Measurements from ENCODE around the gene RAD1.

DNA sequence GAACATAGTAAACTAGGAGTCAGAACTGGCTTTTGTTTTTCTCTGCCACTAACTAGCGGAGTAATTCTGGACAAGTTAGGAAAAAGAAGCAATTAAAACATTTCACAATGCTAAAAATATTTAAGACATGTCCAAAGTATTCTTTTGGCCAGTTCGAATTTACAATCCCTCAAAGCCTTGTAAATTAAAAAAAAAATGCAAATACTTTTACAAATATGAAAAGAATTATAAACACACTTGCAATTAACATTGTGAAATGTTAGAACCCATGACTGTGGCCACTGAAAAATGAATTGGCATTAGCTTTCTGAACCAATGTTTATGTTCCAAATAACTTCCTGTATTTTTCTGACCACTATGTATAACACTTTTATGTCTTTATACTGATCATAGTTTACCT, 2.2 kb downstream of the RAD1 start:
- TF ChIP-seq ZNF274 (IDR thresholded peaks at IDR 0.05; ENCODE audit: borderline replicate concordance, extremely low read depth, low read length) (no peak), POLR2A (IDR thresholded peaks at IDR 0.05; ENCODE audit: control extremely low read depth in 1 of 2, low read depth in 2 of 2, low read length in 2 of 2) (no peak), TBP (IDR thresholded peaks at IDR 0.05; ENCODE audit: low read depth, low read length) (no peak), EZH2 (IDR thresholded peaks at IDR 0.05; ENCODE audit: low read depth, low read length, severe bottlenecking) (no peak), EP300 (IDR thresholded peaks at IDR 0.05; ENCODE audit: borderline replicate concordance in 1 of 2, low read depth in 2 of 2, low read length in 2 of 2) (no peak)
- TF ChIP-seq, protein P1, sequence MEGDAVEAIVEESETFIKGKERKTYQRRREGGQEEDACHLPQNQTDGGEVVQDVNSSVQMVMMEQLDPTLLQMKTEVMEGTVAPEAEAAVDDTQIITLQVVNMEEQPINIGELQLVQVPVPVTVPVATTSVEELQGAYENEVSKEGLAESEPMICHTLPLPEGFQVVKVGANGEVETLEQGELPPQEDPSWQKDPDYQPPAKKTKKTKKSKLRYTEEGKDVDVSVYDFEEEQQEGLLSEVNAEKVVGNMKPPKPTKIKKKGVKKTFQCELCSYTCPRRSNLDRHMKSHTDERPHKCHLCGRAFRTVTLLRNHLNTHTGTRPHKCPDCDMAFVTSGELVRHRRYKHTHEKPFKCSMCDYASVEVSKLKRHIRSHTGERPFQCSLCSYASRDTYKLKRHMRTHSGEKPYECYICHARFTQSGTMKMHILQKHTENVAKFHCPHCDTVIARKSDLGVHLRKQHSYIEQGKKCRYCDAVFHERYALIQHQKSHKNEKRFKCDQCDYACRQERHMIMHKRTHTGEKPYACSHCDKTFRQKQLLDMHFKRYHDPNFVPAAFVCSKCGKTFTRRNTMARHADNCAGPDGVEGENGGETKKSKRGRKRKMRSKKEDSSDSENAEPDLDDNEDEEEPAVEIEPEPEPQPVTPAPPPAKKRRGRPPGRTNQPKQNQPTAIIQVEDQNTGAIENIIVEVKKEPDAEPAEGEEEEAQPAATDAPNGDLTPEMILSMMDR (IDR thresholded peaks at IDR 0.05; ENCODE audit: control extremely low read depth in 1 of 3, insufficient read depth in 1 of 3, low read depth in 1 of 3, low read length in 3 of 3) = no peak

Measured in H1 (cell line).